Measurements from ENCODE around the gene SREBF1. TPM values are rescaled to one million over a fixed set of nuclear protein-coding genes. Genes with fewer than 3 reads are reported as not detected.
A peak's percentile ranks its signal among the peaks of the same experiment; 100 is the strongest.

SREBF1 gene
- total RNA-seq, 1 donor from 2014 or later = 85.0 TPM

GRCh38 chr17:17824783-17825614 lies 11.8 kb downstream of the SREBF1 start:
- TF ChIP-seq, protein P1, sequence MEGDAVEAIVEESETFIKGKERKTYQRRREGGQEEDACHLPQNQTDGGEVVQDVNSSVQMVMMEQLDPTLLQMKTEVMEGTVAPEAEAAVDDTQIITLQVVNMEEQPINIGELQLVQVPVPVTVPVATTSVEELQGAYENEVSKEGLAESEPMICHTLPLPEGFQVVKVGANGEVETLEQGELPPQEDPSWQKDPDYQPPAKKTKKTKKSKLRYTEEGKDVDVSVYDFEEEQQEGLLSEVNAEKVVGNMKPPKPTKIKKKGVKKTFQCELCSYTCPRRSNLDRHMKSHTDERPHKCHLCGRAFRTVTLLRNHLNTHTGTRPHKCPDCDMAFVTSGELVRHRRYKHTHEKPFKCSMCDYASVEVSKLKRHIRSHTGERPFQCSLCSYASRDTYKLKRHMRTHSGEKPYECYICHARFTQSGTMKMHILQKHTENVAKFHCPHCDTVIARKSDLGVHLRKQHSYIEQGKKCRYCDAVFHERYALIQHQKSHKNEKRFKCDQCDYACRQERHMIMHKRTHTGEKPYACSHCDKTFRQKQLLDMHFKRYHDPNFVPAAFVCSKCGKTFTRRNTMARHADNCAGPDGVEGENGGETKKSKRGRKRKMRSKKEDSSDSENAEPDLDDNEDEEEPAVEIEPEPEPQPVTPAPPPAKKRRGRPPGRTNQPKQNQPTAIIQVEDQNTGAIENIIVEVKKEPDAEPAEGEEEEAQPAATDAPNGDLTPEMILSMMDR (IDR thresholded peaks at IDR 0.05; ENCODE audit: unreplicated experiment) = no peak
- DNase-seq (ENCODE audit: low spot score, unreplicated experiment) = no peak

GRCh38 chr17:17824119-17824782 lies 12.5 kb downstream of the SREBF1 start:
- TF ChIP-seq, protein P1 (IDR thresholded peaks at IDR 0.05; ENCODE audit: unreplicated experiment) = no peak
- Mint-ChIP-seq H3K4me3 (ENCODE audit: low read depth) (peak overlapping the region; percentile 60), H3K27me3 (no peaks in the 10 kb centered on the region), H3K4me1 (ENCODE audit: low read depth) (peaks cover 28% of the 10 kb centered on the region), H3K36me3 (ENCODE audit: insufficient read depth) (no peaks in the 10 kb centered on the region), H3K27ac (peak overlapping the region; percentile 96), H3K9me3 (ENCODE audit: low read depth) (no peaks in the 10 kb centered on the region)
- no peak for DNase-seq (ENCODE audit: low spot score, unreplicated experiment)

More at GRCh38 chr17:17824783-17825614, 11.8 kb downstream of the SREBF1 start:
- Mint-ChIP-seq H3K9me3 (ENCODE audit: low read depth) (no peaks in the 10 kb centered on the region), H3K4me3 (ENCODE audit: low read depth) (no peak overlapping the region), H3K4me1 (ENCODE audit: low read depth) (peaks cover 31% of the 10 kb centered on the region), H3K27ac (peak overlapping the region; percentile 96), H3K36me3 (ENCODE audit: insufficient read depth) (no peaks in the 10 kb centered on the region), H3K27me3 (no peaks in the 10 kb centered on the region)

- TF ChIP-seq, protein P1 (IDR thresholded peaks at IDR 0.05; ENCODE audit: unreplicated experiment) = no peak
- Mint-ChIP-seq H3K27ac (peak overlapping the region; percentile 96), H3K36me3 (ENCODE audit: insufficient read depth) (peaks cover 3% of the 10 kb centered on the region), H3K4me1 (ENCODE audit: low read depth) (peaks cover 27% of the 10 kb centered on the region), H3K4me3 (ENCODE audit: low read depth) (peak overlapping the region; percentile 60), H3K27me3 (no peaks in the 10 kb centered on the region), H3K9me3 (ENCODE audit: low read depth) (no peaks in the 10 kb centered on the region)
- peak; percentile 73 for DNase-seq (ENCODE audit: low spot score, unreplicated experiment)
Measured at GRCh38 chr17:17823433-17824118, 13.2 kb downstream of the SREBF1 start.

GRCh38 chr17:17822616-17823015 lies 14.2 kb downstream of the SREBF1 start:
- DNase-seq (ENCODE audit: low spot score, unreplicated experiment) = no peak
- H3K27me3 Mint-ChIP-seq = no peaks in the 10 kb centered on the region
- peaks cover 5% of the 10 kb centered on the region for H3K36me3 Mint-ChIP-seq (ENCODE audit: insufficient read depth)
- H3K27ac Mint-ChIP-seq = peak overlapping the region; percentile 77
- TF ChIP-seq, protein P1 (IDR thresholded peaks at IDR 0.05; ENCODE audit: unreplicated experiment) = no peak
- H3K4me1 Mint-ChIP-seq (ENCODE audit: low read depth) = peaks cover 27% of the 10 kb centered on the region
- no peaks in the 10 kb centered on the region for H3K9me3 Mint-ChIP-seq (ENCODE audit: low read depth)
- peak overlapping the region; percentile 48 for H3K4me3 Mint-ChIP-seq (ENCODE audit: low read depth)

GRCh38 chr17:17822189-17822588 lies 14.6 kb downstream of the SREBF1 start:
- peak overlapping the region; percentile 77 for H3K27ac Mint-ChIP-seq

More at GRCh38 chr17:17822189-17822588, 14.6 kb downstream of the SREBF1 start:
- TF ChIP-seq, protein P1 (IDR thresholded peaks at IDR 0.05; ENCODE audit: unreplicated experiment) = no peak
- Mint-ChIP-seq H3K9me3 (ENCODE audit: low read depth) (no peaks in the 10 kb centered on the region), H3K4me1 (ENCODE audit: low read depth) (peaks cover 27% of the 10 kb centered on the region), H3K4me3 (ENCODE audit: low read depth) (no peak overlapping the region), H3K27me3 (no peaks in the 10 kb centered on the region), H3K36me3 (ENCODE audit: insufficient read depth) (peaks cover 5% of the 10 kb centered on the region)
- DNase-seq (ENCODE audit: low spot score, unreplicated experiment) = no peak
